ENCODE results near the gene SCYGR6.

- TF ChIP-seq SIN3A (conservative IDR thresholded peaks at IDR 0.05 in 1 of 2, IDR thresholded peaks at IDR 0.05 in 1 of 2; ENCODE audit: low read depth in 1 of 2, low read length in 2 of 2) (no peak), CTCF (IDR thresholded peaks at IDR 0.05; ENCODE audit: control extremely low read depth in 1 of 3, insufficient read depth in 1 of 3, low read depth in 1 of 3, low read length in 3 of 3) (peak; percentile 75 to 91 (median 84)), EZH2 (IDR thresholded peaks at IDR 0.05; ENCODE audit: low read depth, low read length, severe bottlenecking) (no peak), TAF1 (IDR thresholded peaks at IDR 0.05; ENCODE audit: low read depth, low read length) (no peak), JUN (IDR thresholded peaks at IDR 0.05; ENCODE audit: low read depth, low read length) (no peak), MAFK (IDR thresholded peaks at IDR 0.05; ENCODE audit: low read depth, low read length) (no peak), CHD1 (IDR thresholded peaks at IDR 0.05; ENCODE audit: low read depth, low read length) (no peak), POLR2A (IDR thresholded peaks at IDR 0.05; ENCODE audit: control extremely low read depth in 1 of 2, low read depth in 2 of 2, low read length in 2 of 2) (no peak), SP1 (IDR thresholded peaks at IDR 0.05; ENCODE audit: low read depth, low read length) (no peak), MAX (IDR thresholded peaks at IDR 0.05) (no peak), POLR2AphosphoS5 (IDR thresholded peaks at IDR 0.05; ENCODE audit: low read depth, low read length) (no peak), CEBPB (IDR thresholded peaks at IDR 0.05; ENCODE audit: low read depth, low read length) (no peak)
These were observed 41.9 kb upstream of the SCYGR6 start for GRCh38 chr2:227766373-227766883.

All from H1 (cell line).